Stimulated activated CD4-positive, alpha-beta T cell treated with anti-CD3 and anti-CD28 coated beads, Interleukin-15, amount 100 ng/mL, for 1 hour (primary cell): ENCODE data around the gene TAB3.
"Not testable (repeated sequence)": the region's sequence is repeated elsewhere in the genome, so short reads cannot be mapped to it uniquely, and the experiment has no call there.

ENCODE experiments used
- DNase-seq, 2 donors: peaks; one replicate each; pipeline ENCODE4 v3.0.0-alpha.2; 2020; ENCODE audit warnings: low read depth in 1 of 2, low spot score in 1 of 2

The TAB3 gene

GRCh38 chrX:30822068-30822681 is 66.9 kb downstream of the TAB3 start:
- DNase-seq, result no peak

GRCh38 chrX:30821116-30821515 is 67.9 kb downstream of the TAB3 start:
- DNase-seq, result no peak

GRCh38 chrX:30819080-30819479 is 70.0 kb downstream of the TAB3 start:
- no peak for DNase-seq

GRCh38 chrX:30816079-30816478 is 73.0 kb downstream of the TAB3 start:
- no peak for DNase-seq

- DNase-seq, result no peak
Measured at GRCh38 chrX:30814978-30815377, 74.1 kb downstream of the TAB3 start.

- no peak for DNase-seq
Measured at GRCh38 chrX:30812326-30812725, 76.7 kb downstream of the TAB3 start.

- no peak for DNase-seq
Measured at GRCh38 chrX:30806187-30806728, 82.8 kb downstream of the TAB3 start.

- DNase-seq, result no peak
Measured at GRCh38 chrX:30804462-30804861, 84.6 kb downstream of the TAB3 start.

- no peak for DNase-seq
Measured at GRCh38 chrX:30800901-30801300, 88.2 kb downstream of the TAB3 start.

- no peak for DNase-seq
Measured at GRCh38 chrX:30799327-30799726, 89.7 kb downstream of the TAB3 start.

GRCh38 chrX:30798810-30799209 is 90.2 kb downstream of the TAB3 start:
- no peak for DNase-seq

GRCh38 chrX:30797301-30797700 is 91.8 kb downstream of the TAB3 start:
- not testable (repeated sequence) for DNase-seq

GRCh38 chrX:30795981-30796958 is 92.8 kb downstream of the TAB3 start:
- no peak for DNase-seq

- DNase-seq, result no peak
Measured at GRCh38 chrX:30794497-30794896, 94.6 kb downstream of the TAB3 start.

GRCh38 chrX:30793767-30794103 is 95.3 kb downstream of the TAB3 start:
- no peak for DNase-seq

GRCh38 chrX:30793075-30793766 is 95.8 kb downstream of the TAB3 start:
- DNase-seq, result no peak

GRCh38 chrX:30791296-30792278 is 97.5 kb downstream of the TAB3 start:
- DNase-seq, result no peak

GRCh38 chrX:30787012-30787411 is 102.0 kb downstream of the TAB3 start:
- DNase-seq, result no peak

- no peak for DNase-seq
Measured at GRCh38 chrX:30786374-30786773, 102.7 kb downstream of the TAB3 start.

GRCh38 chrX:30781711-30782444 is 107.2 kb downstream of the TAB3 start:
- no peak for DNase-seq
